GM12892 (cell line): ENCODE measurements around the gene UBE3D.
"Not testable (repeated sequence)": the region's sequence is repeated elsewhere in the genome, so short reads cannot be mapped to it uniquely, and the experiment has no call there.

Experiments used
- POLR2A ChIP-seq: IDR thresholded peaks from 2 replicates; pipeline ENCODE4 v1.6.1; 2011; ENCODE audit warnings: low read depth, low read length, control low read depth
- POLR2AphosphoS5 ChIP-seq: IDR thresholded peaks from 2 replicates; pipeline ENCODE4 v1.6.1; 2011; ENCODE audit warnings: low read depth, low read length, control low read depth
- TAF1 ChIP-seq: IDR thresholded peaks from 2 replicates; pipeline ENCODE4 v1.6.1; 2011; ENCODE audit warnings: low read depth, mild to moderate bottlenecking, control low read depth, low read length, borderline replicate concordance

GRCh38 chr6:83011131-83011530 is 54.5 kb downstream of the UBE3D start:
- not testable (repeated sequence) for TF ChIP-seq TAF1, POLR2AphosphoS5, POLR2A
